Adrenal gland (tissue), 5 donors: ENCODE measurements around the gene GSK3B.

Experiments used
- CTCF ChIP-seq, 6 experiments: fragments of 450-650 bp in 4 of 6; fragments of 200-600 bp in 2 of 6; sonication (generic) in 1 of 6; IDR thresholded peaks; 1 replicate in 5 of 6; 2 replicates in 1 of 6; pipeline versions ENCODE4 v1.5.1 to v1.8.0; 2016 to 2021; ENCODE audit warnings: antibody characterized with exemption in 6 of 6, mild to moderate bottlenecking in 2 of 6, moderate library complexity in 1 of 6
- POLR2A ChIP-seq, 2 donors: fragments of 450-650 bp; IDR thresholded peaks; one replicate each; pipeline ENCODE4 v1.6.1; 2017; ENCODE audit warnings: antibody characterized with exemption in 2 of 2, mild to moderate bottlenecking in 2 of 2, moderate library complexity in 1 of 2
- donor health status: DM: no; HTN: no; CAD: no.

GRCh38 chr3:119913021-119913420 is 181.2 kb downstream of the GSK3B start:
- TF ChIP-seq CTCF (IDR thresholded peaks at IDR 0.05) (no peak), POLR2A (IDR thresholded peaks at IDR 0.05) (no peak)
